GM19023 (cell line): ENCODE measurements around the gene CES4A.
"Not testable (repeated sequence)": the region's sequence is repeated elsewhere in the genome, so short reads cannot be mapped to it uniquely, and the experiment has no call there.

Experiments used
- ATAC-seq: cut with Tn5 transposase; IDR thresholded peaks from one replicate; pipeline ENCODE4 v1.9.1; 2021; ENCODE audit warnings: mild to moderate bottlenecking, moderate library complexity; ENCODE audit not compliant: unreplicated experiment

CES4A gene

GRCh38 chr16:66988197-66988788, at the start of gene CES4A:
CES4A (plus strand) TSS chr16:66988589; CDS start chr16:66988773, 184 bp downstream.
- no peak for ATAC-seq

- ATAC-seq = no peak
Observed at GRCh38 chr16:66939366-66939765, 49.0 kb upstream of the CES4A start.

GRCh38 chr16:66940236-66940635, 48.2 kb upstream of the CES4A start:
- no peak for ATAC-seq

GRCh38 chr16:66942981-66943380, 45.4 kb upstream of the CES4A start:
- no peak for ATAC-seq

- no peak for ATAC-seq
Observed at GRCh38 chr16:66943426-66944053, 44.8 kb upstream of the CES4A start.

GRCh38 chr16:66944054-66944441, 44.3 kb upstream of the CES4A start:
- no peak for ATAC-seq

GRCh38 chr16:66944971-66945370, 43.4 kb upstream of the CES4A start:
- not testable (repeated sequence) for ATAC-seq

GRCh38 chr16:66945939-66946338, 42.5 kb upstream of the CES4A start:
- ATAC-seq = no peak

GRCh38 chr16:66946541-66946940, 41.8 kb upstream of the CES4A start:
- no peak for ATAC-seq

GRCh38 chr16:66946974-66947301, 41.5 kb upstream of the CES4A start:
- ATAC-seq = no peak

GRCh38 chr16:66947302-66948065, 40.9 kb upstream of the CES4A start:
- ATAC-seq = peak; percentile 57

- ATAC-seq = peak; percentile 14
Observed at GRCh38 chr16:66948134-66948836, 40.1 kb upstream of the CES4A start.

GRCh38 chr16:66948837-66949225, 39.6 kb upstream of the CES4A start:
- no peak for ATAC-seq

GRCh38 chr16:66949472-66949871, 38.9 kb upstream of the CES4A start:
- ATAC-seq = no peak

- ATAC-seq = no peak
Observed at GRCh38 chr16:66950437-66950836, 38.0 kb upstream of the CES4A start.

- ATAC-seq = no peak
Observed at GRCh38 chr16:66950971-66951790, 37.2 kb upstream of the CES4A start.

- no peak for ATAC-seq
Observed at GRCh38 chr16:66952430-66953110, 35.8 kb upstream of the CES4A start.

GRCh38 chr16:66953462-66954096, 34.8 kb upstream of the CES4A start:
- ATAC-seq = no peak

GRCh38 chr16:66954097-66954659, 34.2 kb upstream of the CES4A start:
- peak; percentile 55 for ATAC-seq
